ENCODE data around the gene ATG9A.

DNA sequence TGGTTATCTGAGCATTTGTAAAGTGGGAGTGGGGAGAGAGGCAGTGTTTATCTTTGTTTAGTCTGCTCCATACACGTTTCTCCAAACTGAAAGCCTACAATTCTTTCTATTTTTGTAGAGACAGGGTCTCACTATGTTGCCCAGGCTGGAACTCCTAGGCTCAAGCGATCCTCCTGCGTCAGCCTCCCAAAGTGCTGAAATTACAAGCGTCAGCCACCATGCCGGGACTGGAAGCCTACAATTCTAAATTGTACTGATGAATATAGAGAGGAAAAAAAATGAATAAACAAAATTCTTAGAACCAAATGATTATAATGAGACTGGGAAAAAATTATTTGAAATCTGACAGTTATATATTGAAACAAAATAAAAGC, 24.3 kb downstream of the ATG9A start:
- TF ChIP-seq CTCF (IDR thresholded peaks at IDR 0.05) (no peak), EZH2 (IDR thresholded peaks at IDR 0.05; ENCODE audit: borderline replicate concordance, insufficient read depth, low read depth, low read length, poor library complexity, severe bottlenecking) (no peak)
